A549 (cell line): Measurements from ENCODE around the gene SMIM43.

Experiments
- CEBPB ChIP-seq, 2 experiments: fragments of >200 bp in 1 of 2; sonication (Bioruptor Twin) in 1 of 2; formaldehyde crosslinking in 1 of 2; IDR thresholded peaks; 2 replicates each; pipeline ENCODE4 v1.6.1; 2012 to 2016
- CTCF ChIP-seq: fragments of >200 bp; sonication (Bioruptor Twin); formaldehyde crosslinking; IDR thresholded peaks from 3 replicates; pipeline ENCODE4 v1.5.1; 2016
- E2F6 ChIP-seq: IDR thresholded peaks from 2 replicates; pipeline ENCODE4 v1.6.1; 2012; ENCODE audit warnings: low read depth, borderline replicate concordance
- ESRRA ChIP-seq: fragments of 150-350 bp; IDR thresholded peaks from 2 replicates; pipeline ENCODE4 v1.6.1; 2014; ENCODE audit warnings: mild to moderate bottlenecking, low read length, borderline replicate concordance
- JUNB ChIP-seq: fragments of >200 bp; sonication (Bioruptor Twin); formaldehyde crosslinking; IDR thresholded peaks from 2 replicates; pipeline ENCODE4 v1.6.1; 2016
- KDM1A ChIP-seq: fragments of 200-600 bp; sonication (generic); IDR thresholded peaks from 2 replicates; pipeline ENCODE4 v1.6.1; 2016; ENCODE audit warnings: low read depth, mild to moderate bottlenecking
- MYC ChIP-seq: IDR thresholded peaks from 2 replicates; pipeline ENCODE4 v1.6.1; 2012; ENCODE audit warnings: mild to moderate bottlenecking, inconsistent platforms, low read length, improper control_type of control experiment, borderline replicate concordance
- POLR2A ChIP-seq: IDR thresholded peaks from 2 replicates; pipeline ENCODE4 v1.6.1; 2012; ENCODE audit warnings: mild to moderate bottlenecking, low read length

- TF ChIP-seq CEBPB (IDR thresholded peaks at IDR 0.05) (no peak), CTCF (no peak), POLR2A (no peak), ESRRA (no peak), JUNB (no peak), E2F6 (no peak), MYC (no peak), KDM1A (no peak)
Observed at GRCh38 chr4:121764303-121764701, 662 bp downstream of the SMIM43 start.
